ENCODE results near the gene GZF1.
A peak's percentile ranks its signal among the peaks of the same experiment; 100 is the strongest.

The GZF1 gene

GRCh38 chr20:23337312-23337711 is 24.7 kb upstream of the GZF1 start:
- TF ChIP-seq ARNTL (CRISPR knock-in tag; IDR thresholded peaks at IDR 0.05; ENCODE audit: borderline replicate concordance, low read depth) (no peak), TSHZ2 (CRISPR knock-in tag; IDR thresholded peaks at IDR 0.05) (no peak), ISL1 (CRISPR knock-in tag; IDR thresholded peaks at IDR 0.05) (no peak), OSR1 (CRISPR knock-in tag; IDR thresholded peaks at IDR 0.05) (no peak), BACH2 (CRISPR knock-in tag; IDR thresholded peaks at IDR 0.05; ENCODE audit: borderline replicate concordance) (no peak), SNAI2 (CRISPR knock-in tag; IDR thresholded peaks at IDR 0.05) (no peak), CSDC2 (CRISPR knock-in tag; IDR thresholded peaks at IDR 0.05) (no peak), ZNF8 (CRISPR knock-in tag; IDR thresholded peaks at IDR 0.05) (no peak), ESRRG (CRISPR knock-in tag; IDR thresholded peaks at IDR 0.05) (no peak), ZNF70 (CRISPR knock-in tag; IDR thresholded peaks at IDR 0.05) (no peak), PPARA (CRISPR knock-in tag; IDR thresholded peaks at IDR 0.05; ENCODE audit: borderline replicate concordance) (no peak), CREB5 (CRISPR knock-in tag; IDR thresholded peaks at IDR 0.05; ENCODE audit: low read depth) (no peak), ZFP30 (CRISPR knock-in tag; IDR thresholded peaks at IDR 0.05) (no peak), ZNF565 (CRISPR knock-in tag; conservative IDR thresholded peaks at IDR 0.05; ENCODE audit: low read depth) (no peak), ZFP3 (CRISPR knock-in tag; IDR thresholded peaks at IDR 0.05) (no peak), GLIS3 (CRISPR knock-in tag; IDR thresholded peaks at IDR 0.05) (no peak), PATZ1 (CRISPR knock-in tag; IDR thresholded peaks at IDR 0.05; ENCODE audit: borderline replicate concordance) (no peak), TOX (CRISPR knock-in tag; IDR thresholded peaks at IDR 0.05; ENCODE audit: borderline replicate concordance) (no peak), RARB (CRISPR knock-in tag; IDR thresholded peaks at IDR 0.05) (no peak), TCF4 (CRISPR knock-in tag; IDR thresholded peaks at IDR 0.05; ENCODE audit: borderline replicate concordance) (no peak)
- ATAC-seq = no peak

GRCh38 chr20:23339986-23340385 is 22.0 kb upstream of the GZF1 start:
- peak; percentile 10; the same call in 1 of the 3 replicates for ATAC-seq
- TF ChIP-seq TCF4 (CRISPR knock-in tag; IDR thresholded peaks at IDR 0.05; ENCODE audit: borderline replicate concordance) (no peak), ZFP3 (CRISPR knock-in tag; IDR thresholded peaks at IDR 0.05) (no peak), SNAI2 (CRISPR knock-in tag; IDR thresholded peaks at IDR 0.05) (no peak), CREB5 (CRISPR knock-in tag; IDR thresholded peaks at IDR 0.05; ENCODE audit: low read depth) (no peak), PPARA (CRISPR knock-in tag; IDR thresholded peaks at IDR 0.05; ENCODE audit: borderline replicate concordance) (no peak), PATZ1 (CRISPR knock-in tag; IDR thresholded peaks at IDR 0.05; ENCODE audit: borderline replicate concordance) (no peak), ZC3H10 (CRISPR knock-in tag; IDR thresholded peaks at IDR 0.05) (no peak), CSDC2 (CRISPR knock-in tag; IDR thresholded peaks at IDR 0.05) (no peak), ZNF8 (CRISPR knock-in tag; IDR thresholded peaks at IDR 0.05) (no peak), TOX (CRISPR knock-in tag; IDR thresholded peaks at IDR 0.05; ENCODE audit: borderline replicate concordance) (no peak), OSR1 (CRISPR knock-in tag; IDR thresholded peaks at IDR 0.05) (no peak), GLIS3 (CRISPR knock-in tag; IDR thresholded peaks at IDR 0.05) (no peak), BACH2 (CRISPR knock-in tag; IDR thresholded peaks at IDR 0.05; ENCODE audit: borderline replicate concordance) (no peak)

GRCh38 chr20:23340524-23340923 is 21.5 kb upstream of the GZF1 start:
- ATAC-seq = peak; percentile 94
- no peak for TF ChIP-seq CSRNP3 (CRISPR knock-in tag; IDR thresholded peaks at IDR 0.05)
- TF ChIP-seq ESRRG (CRISPR knock-in tag; IDR thresholded peaks at IDR 0.05) = no peak
- TF ChIP-seq ZNF8 (CRISPR knock-in tag; IDR thresholded peaks at IDR 0.05) = no peak
- TF ChIP-seq ZNF565 (CRISPR knock-in tag; conservative IDR thresholded peaks at IDR 0.05; ENCODE audit: low read depth) = no peak
- TF ChIP-seq PATZ1 (CRISPR knock-in tag; IDR thresholded peaks at IDR 0.05; ENCODE audit: borderline replicate concordance) = no peak
- TF ChIP-seq PPARA (CRISPR knock-in tag; IDR thresholded peaks at IDR 0.05; ENCODE audit: borderline replicate concordance) = no peak
- TF ChIP-seq TOX (CRISPR knock-in tag; IDR thresholded peaks at IDR 0.05; ENCODE audit: borderline replicate concordance) = no peak
- TF ChIP-seq ISL1 (CRISPR knock-in tag; IDR thresholded peaks at IDR 0.05) = no peak
- TF ChIP-seq ZFP30 (CRISPR knock-in tag; IDR thresholded peaks at IDR 0.05) = no peak
